K562 treated with DMSO at 1 percent for 4 hours (cell line): ENCODE data around the gene DLL1. TPM values are rescaled to one million over a fixed set of nuclear protein-coding genes. Genes with fewer than 3 reads are reported as not detected.

Source experiments
- total RNA-seq: library from RNA; unstranded; fragments of 300-600 nt; gene quantifications from 2 replicates; pipeline ENCODE4 v1.2.3, GENCODE V29; 2022; ENCODE audit not compliant: insufficient read depth

Gene DLL1, protein sequence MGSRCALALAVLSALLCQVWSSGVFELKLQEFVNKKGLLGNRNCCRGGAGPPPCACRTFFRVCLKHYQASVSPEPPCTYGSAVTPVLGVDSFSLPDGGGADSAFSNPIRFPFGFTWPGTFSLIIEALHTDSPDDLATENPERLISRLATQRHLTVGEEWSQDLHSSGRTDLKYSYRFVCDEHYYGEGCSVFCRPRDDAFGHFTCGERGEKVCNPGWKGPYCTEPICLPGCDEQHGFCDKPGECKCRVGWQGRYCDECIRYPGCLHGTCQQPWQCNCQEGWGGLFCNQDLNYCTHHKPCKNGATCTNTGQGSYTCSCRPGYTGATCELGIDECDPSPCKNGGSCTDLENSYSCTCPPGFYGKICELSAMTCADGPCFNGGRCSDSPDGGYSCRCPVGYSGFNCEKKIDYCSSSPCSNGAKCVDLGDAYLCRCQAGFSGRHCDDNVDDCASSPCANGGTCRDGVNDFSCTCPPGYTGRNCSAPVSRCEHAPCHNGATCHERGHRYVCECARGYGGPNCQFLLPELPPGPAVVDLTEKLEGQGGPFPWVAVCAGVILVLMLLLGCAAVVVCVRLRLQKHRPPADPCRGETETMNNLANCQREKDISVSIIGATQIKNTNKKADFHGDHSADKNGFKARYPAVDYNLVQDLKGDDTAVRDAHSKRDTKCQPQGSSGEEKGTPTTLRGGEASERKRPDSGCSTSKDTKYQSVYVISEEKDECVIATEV
- total RNA-seq: 0.18 TPM in 1 of 2 replicates, not detected in the other

DNA sequence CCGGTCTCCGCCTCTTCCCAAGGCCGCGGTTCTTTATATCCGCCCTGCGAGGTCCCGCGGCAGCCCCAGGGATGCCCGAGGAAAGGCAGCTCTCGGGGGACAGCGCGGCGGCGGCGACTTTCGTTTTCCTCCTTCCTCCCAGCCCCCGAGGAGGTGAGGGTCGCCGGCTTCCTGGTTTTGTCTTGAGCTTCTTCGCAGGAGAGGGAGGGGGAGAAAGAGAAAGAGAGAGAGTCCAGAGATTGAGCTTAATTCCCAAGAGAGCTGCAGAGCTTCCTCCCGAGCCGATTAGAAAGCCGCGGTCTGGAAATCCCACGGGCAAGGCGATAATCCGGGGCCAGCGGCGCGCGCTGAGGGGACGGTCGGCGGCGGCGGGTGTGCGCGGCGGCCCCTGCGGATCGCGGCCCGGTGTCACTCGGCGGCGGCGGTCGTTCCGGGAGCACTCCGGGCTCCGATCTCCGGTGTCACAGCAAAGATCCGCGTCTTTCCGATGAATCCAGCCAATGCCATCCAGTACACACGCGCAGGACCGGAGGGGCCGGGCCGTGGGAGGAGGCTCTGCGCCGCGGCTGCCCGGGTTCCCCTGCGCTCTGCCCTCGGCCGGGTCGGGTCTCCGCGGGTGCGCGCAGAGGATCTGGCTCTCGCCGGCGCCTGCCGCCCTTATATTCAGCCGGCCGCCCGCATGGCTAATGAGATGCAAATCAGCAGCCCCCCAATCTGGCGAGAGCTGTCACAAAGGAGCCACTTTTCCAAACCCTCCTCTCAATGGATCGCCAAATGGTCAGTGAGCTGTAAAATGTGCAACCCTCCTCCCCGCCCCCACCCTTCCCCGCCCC is at the start of gene DLL1:
DLL1 (minus strand) TSS at position 783 of the 833 bp plus-strand sequence. CDS start 939 bp downstream, outside the sequence.

DNA sequence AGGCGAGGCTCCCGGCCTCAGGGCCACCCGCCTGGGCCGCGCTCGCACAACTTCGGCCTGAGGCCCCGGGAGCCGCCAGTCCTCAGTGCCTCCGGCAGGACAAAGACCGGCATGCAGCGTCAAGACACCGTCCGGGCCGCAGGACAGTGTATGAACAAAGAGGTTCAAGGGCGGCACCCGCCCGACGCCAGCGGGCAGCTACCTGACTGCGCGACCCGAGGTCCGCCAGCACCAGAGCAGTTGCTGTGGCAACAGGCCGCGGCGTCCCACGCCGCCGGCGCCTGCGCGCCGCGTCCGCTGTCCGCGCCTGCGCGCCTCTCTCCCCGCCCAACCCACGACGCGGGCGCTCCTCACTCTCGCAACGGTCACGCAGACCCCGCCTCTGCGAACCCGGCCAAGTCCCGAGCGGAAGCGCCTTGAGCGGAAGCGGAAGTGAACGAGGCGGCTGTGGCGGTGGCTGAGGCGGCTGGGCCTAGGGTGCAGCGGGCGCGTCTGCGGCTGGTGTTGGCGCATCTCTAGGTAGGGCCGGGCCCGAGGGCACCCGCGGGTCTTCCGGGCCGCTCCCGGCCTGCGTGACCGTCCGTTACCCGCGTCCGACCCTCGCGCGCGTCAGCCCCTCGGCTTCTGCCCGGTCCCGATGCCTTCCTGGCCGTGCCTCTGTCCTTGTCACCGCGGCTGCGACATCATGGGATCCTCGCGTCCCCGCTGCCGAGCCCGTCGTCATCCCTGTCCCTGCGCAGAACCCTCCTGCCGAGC is 15.6 kb upstream of the DLL1 start, which contains the start of gene FAM120B:
FAM120B (plus strand) TSS at position 435 of the 756 bp plus-strand sequence. CDS start 10,633 bp downstream, outside the sequence.

Other genes with a start within 250 kb of the DLL1 start
- 11.3 and 12.7 TPM in 2 replicates for gene FAM120B, start 15.7 kb upstream of the DLL1 start, total RNA-seq